Stimulated activated CD8-positive, alpha-beta memory T cell treated with anti-CD3 and anti-CD28 coated beads, Interleukin-15, amount 100 ng/mL, for 4 hours (primary cell): ENCODE results near the gene SLC9A4.

Source experiments
- DNase-seq, 2 donors: peaks; one replicate each; pipeline ENCODE4 v3.0.0-alpha.2; 2020; ENCODE audit warnings: low read depth in 2 of 2

SLC9A4 gene

GRCh38 chr2:102455061-102455670 lies 17.9 kb upstream of the SLC9A4 start:
- DNase-seq = no peak

GRCh38 chr2:102460467-102460866 lies 12.6 kb upstream of the SLC9A4 start:
- DNase-seq = no peak

GRCh38 chr2:102461188-102461587 lies 11.8 kb upstream of the SLC9A4 start:
- DNase-seq = no peak

- DNase-seq = no peak
Observed at GRCh38 chr2:102463160-102463559, 9.9 kb upstream of the SLC9A4 start.

- no peak for DNase-seq
Observed at GRCh38 chr2:102470168-102470567, 2.9 kb upstream of the SLC9A4 start.

GRCh38 chr2:102473631-102474030 lies 605 bp downstream of the SLC9A4 start:
- DNase-seq = no peak

GRCh38 chr2:102474785-102475184 lies 1.8 kb downstream of the SLC9A4 start:
- no peak for DNase-seq

- no peak for DNase-seq
Observed at GRCh38 chr2:102478686-102479470, 5.9 kb downstream of the SLC9A4 start.

GRCh38 chr2:102480285-102481195 lies 7.5 kb downstream of the SLC9A4 start:
- no peak for DNase-seq

GRCh38 chr2:102481931-102482330 lies 8.9 kb downstream of the SLC9A4 start:
- DNase-seq = no peak

GRCh38 chr2:102483086-102483485 lies 10.1 kb downstream of the SLC9A4 start:
- DNase-seq = no peak

GRCh38 chr2:102484310-102485061 lies 11.5 kb downstream of the SLC9A4 start:
- DNase-seq = no peak

- no peak for DNase-seq
Observed at GRCh38 chr2:102485147-102485785, 12.2 kb downstream of the SLC9A4 start.

GRCh38 chr2:102486941-102487702 lies 14.1 kb downstream of the SLC9A4 start:
- DNase-seq = no peak

- no peak for DNase-seq
Observed at GRCh38 chr2:102487761-102488462, 14.9 kb downstream of the SLC9A4 start.

GRCh38 chr2:102489646-102490045 lies 16.6 kb downstream of the SLC9A4 start:
- no peak for DNase-seq

GRCh38 chr2:102492006-102492405 lies 19.0 kb downstream of the SLC9A4 start:
- DNase-seq = no peak

GRCh38 chr2:102494570-102494969 lies 21.5 kb downstream of the SLC9A4 start:
- DNase-seq = no peak

- no peak for DNase-seq
Observed at GRCh38 chr2:102498414-102498813, 25.4 kb downstream of the SLC9A4 start.

- no peak for DNase-seq
Observed at GRCh38 chr2:102499558-102499957, 26.5 kb downstream of the SLC9A4 start.
